ENCODE data around the gene TET2. TPM values are rescaled to one million over a fixed set of nuclear protein-coding genes. Genes with fewer than 3 reads are reported as not detected.

TET2 gene
- total RNA-seq, 6 experiments from 2014 or later: 5.8 to 8.8 (median 7.0) TPM

DNA sequence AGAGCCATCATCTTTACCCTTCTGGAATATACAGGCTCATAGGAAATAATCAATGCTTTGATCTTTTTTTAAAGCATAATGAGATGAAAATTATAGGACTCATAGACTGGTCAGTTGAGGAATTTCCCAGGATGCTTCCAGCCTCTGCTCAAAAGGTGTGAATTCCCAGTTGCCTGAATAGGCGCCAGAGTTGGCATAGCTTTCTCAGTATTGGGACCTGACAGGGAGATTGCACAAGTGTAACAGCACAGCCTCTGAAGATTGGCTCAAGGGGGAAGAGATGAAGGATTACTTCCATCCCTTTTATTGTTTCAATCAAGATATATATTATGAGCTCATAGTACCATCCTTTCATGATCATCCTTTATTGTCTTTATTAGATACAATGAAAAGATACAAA, 17.9 kb downstream of the TET2 start:
- DNase-seq (no peak), ATAC-seq (no peak)
- Histone ChIP-seq H3K4me3 (no peak overlapping the region), H3K4me1 (no peaks in the 10 kb centered on the region), H3K9me3 (no peaks in the 10 kb centered on the region), H3K27ac (no peak overlapping the region), H3K27me3 (no peaks in the 10 kb centered on the region), H3K36me3 (no peaks in the 10 kb centered on the region)
- intact Hi-C loops (cut with DNase I): no loop called here
- 50% methylated on average over 1 of the region's 1 CpG for WGBS (ENCODE audit: insufficient coverage, low coverage, low lambda C conversion rate, missing lambda C conversion rate)
- TF ChIP-seq POLR2A (IDR thresholded peaks at IDR 0.05): no peak
- TF ChIP-seq, protein P1, sequence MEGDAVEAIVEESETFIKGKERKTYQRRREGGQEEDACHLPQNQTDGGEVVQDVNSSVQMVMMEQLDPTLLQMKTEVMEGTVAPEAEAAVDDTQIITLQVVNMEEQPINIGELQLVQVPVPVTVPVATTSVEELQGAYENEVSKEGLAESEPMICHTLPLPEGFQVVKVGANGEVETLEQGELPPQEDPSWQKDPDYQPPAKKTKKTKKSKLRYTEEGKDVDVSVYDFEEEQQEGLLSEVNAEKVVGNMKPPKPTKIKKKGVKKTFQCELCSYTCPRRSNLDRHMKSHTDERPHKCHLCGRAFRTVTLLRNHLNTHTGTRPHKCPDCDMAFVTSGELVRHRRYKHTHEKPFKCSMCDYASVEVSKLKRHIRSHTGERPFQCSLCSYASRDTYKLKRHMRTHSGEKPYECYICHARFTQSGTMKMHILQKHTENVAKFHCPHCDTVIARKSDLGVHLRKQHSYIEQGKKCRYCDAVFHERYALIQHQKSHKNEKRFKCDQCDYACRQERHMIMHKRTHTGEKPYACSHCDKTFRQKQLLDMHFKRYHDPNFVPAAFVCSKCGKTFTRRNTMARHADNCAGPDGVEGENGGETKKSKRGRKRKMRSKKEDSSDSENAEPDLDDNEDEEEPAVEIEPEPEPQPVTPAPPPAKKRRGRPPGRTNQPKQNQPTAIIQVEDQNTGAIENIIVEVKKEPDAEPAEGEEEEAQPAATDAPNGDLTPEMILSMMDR (IDR thresholded peaks at IDR 0.05): no peak

- DNase-seq: no peak
- intact Hi-C loops (cut with DNase I): no loop called here
- no peaks in the 10 kb centered on the region for H3K36me3 ChIP-seq
Observed at GRCh38 chr4:105166066-105166465, 19.4 kb downstream of the TET2 start.

DNA sequence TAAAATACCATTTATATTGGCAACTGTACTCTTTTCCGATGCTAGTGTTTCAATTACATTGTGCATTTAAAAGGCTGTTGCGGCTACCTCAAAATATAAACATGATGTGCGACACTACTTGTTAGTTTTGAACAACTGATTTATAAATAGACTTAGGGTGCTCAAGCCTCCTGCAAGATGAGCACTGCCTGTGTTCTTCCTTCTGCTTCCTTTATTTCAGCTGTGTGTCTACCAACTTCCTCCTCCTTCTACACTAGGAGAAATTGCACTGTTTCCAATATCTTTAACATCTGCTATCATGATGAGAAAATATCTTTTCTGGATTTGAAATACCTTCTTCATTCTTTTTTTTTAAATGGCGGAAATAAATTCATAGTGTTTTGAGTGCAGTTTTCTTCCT, 24.0 kb downstream of the TET2 start:
- ATAC-seq (peak in 1 of 4 donors; percentile 43), DNase-seq (no peak)
- TF ChIP-seq POLR2A (IDR thresholded peaks at IDR 0.05): no peak
- TF ChIP-seq, protein P1 (IDR thresholded peaks at IDR 0.05): no peak
- 80% methylated on average over 4 of the region's 4 CpGs for WGBS (ENCODE audit: insufficient coverage, low coverage, low lambda C conversion rate, missing lambda C conversion rate)
- Histone ChIP-seq H3K27me3 (no peaks in the 10 kb centered on the region), H3K4me3 (no peak overlapping the region), H3K9me3 (no peaks in the 10 kb centered on the region), H3K4me1 (peaks cover 0 to 20% (median 4%) of the 10 kb centered on the region in 4 donors), H3K36me3 (no peaks in the 10 kb centered on the region), H3K27ac (no peak overlapping the region)
- intact Hi-C loops (cut with DNase I): no loop called here

More at GRCh38 chr4:105166066-105166465, 19.4 kb downstream of the TET2 start:
- H3K4me3 ChIP-seq: no peak overlapping the region
- no peaks in the 10 kb centered on the region for H3K27me3 ChIP-seq
- TF ChIP-seq, protein P1 (IDR thresholded peaks at IDR 0.05): no peak
- no peak for TF ChIP-seq POLR2A (IDR thresholded peaks at IDR 0.05)
- no peak for ATAC-seq
- no peaks in the 10 kb centered on the region for H3K4me1 ChIP-seq
- no peak overlapping the region for H3K27ac ChIP-seq
- no peaks in the 10 kb centered on the region for H3K9me3 ChIP-seq

GRCh38 chr4:105171912-105172311, 25.2 kb downstream of the TET2 start:
- intact Hi-C loops (cut with DNase I): no loop called here
- no peak for DNase-seq
- Histone ChIP-seq H3K4me1 (peaks cover 0 to 20% (median 4%) of the 10 kb centered on the region in 4 donors), H3K27ac (no peak overlapping the region), H3K4me3 (no peak overlapping the region), H3K27me3 (no peaks in the 10 kb centered on the region), H3K36me3 (no peaks in the 10 kb centered on the region), H3K9me3 (no peaks in the 10 kb centered on the region)
- TF ChIP-seq, protein P1 (IDR thresholded peaks at IDR 0.05): no peak
- TF ChIP-seq POLR2A (IDR thresholded peaks at IDR 0.05): no peak
- 30% methylated on average over 1 of the region's 1 CpG for WGBS (ENCODE audit: insufficient coverage, low coverage, low lambda C conversion rate, missing lambda C conversion rate)
- peak in 3 of 4 donors; percentile 17 to 80 (median 79) for ATAC-seq

DNA sequence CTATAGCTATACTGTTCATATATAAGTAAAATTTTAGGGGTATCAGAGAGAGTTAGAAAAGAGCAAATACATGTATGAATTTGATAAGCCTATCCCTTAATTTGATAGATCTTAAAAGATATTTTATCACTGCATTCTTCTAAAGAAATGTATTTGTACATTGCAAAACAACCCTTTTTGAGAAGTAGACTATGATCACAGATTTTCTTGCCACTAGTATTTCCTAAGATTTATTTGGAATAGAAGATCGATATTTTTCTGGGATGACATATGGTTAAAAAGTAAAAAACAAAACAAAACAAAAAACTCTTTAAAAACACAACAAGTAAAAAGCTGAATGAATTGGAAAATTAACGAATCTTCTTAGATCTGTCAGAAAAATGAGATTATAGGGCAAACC, 27.4 kb downstream of the TET2 start:
- no peak overlapping the region for H3K4me3 ChIP-seq
- no peak for DNase-seq
- peak overlapping the region in 1 of 3 donors; percentile 18 for H3K27ac ChIP-seq
- intact Hi-C loops (cut with DNase I): no loop called here
- H3K36me3 ChIP-seq: no peaks in the 10 kb centered on the region
- ATAC-seq: peak in 3 of 4 donors; percentile 40 to 55 (median 54)
- no peaks in the 10 kb centered on the region for H3K9me3 ChIP-seq
- H3K4me1 ChIP-seq: peaks cover 0 to 21% (median 4%) of the 10 kb centered on the region in 4 donors
- TF ChIP-seq, protein P1 (IDR thresholded peaks at IDR 0.05): no peak
- no peak for TF ChIP-seq POLR2A (IDR thresholded peaks at IDR 0.05)
- H3K27me3 ChIP-seq: no peaks in the 10 kb centered on the region
- WGBS (ENCODE audit: insufficient coverage, low coverage, low lambda C conversion rate, missing lambda C conversion rate): 38% methylated on average over 2 of the region's 2 CpGs

All from right lobe of liver (tissue), 6 donors.